Ovary (tissue), 9 donors: Measurements from ENCODE around the gene TRIM26. TPM values are rescaled to one million over a fixed set of nuclear protein-coding genes. Genes with fewer than 3 reads are reported as not detected.

Experiments
- DNase-seq, 5 donors: peaks; one replicate each; pipeline ENCODE4 v3.0.0-alpha.2; 2019 to 2020
- H3K27ac ChIP-seq, 2 donors: fragments of 200-600 bp; one replicate each; pipeline versions ENCODE4 v1.5.1 to v1.8.0; 2019 to 2022
- H3K27me3 ChIP-seq: fragments of 200-600 bp; one replicate; pipeline ENCODE4 v1.8.0; 2022
- H3K36me3 ChIP-seq: fragments of 200-600 bp; sonication (generic); one replicate; pipeline ENCODE4 v1.5.1; 2019
- H3K4me1 ChIP-seq: one replicate; pipeline ENCODE4 v1.8.1; 2013; ENCODE audit warnings: mild to moderate bottlenecking, moderate library complexity; ENCODE audit not compliant: insufficient read depth
- H3K4me3 ChIP-seq: fragments of 200-600 bp; sonication (generic); one replicate; pipeline ENCODE4 v1.5.1; 2017
- H3K9me3 ChIP-seq, 2 donors: fragments of 200-600 bp in 1 of 2; sonication (generic) in 1 of 2; one replicate each; pipeline versions ENCODE4 v1.5.1 to v1.8.1; 2013 to 2019; ENCODE audit warnings: mild to moderate bottlenecking in 1 of 2, moderate library complexity in 1 of 2
- CTCF ChIP-seq, 3 donors: fragments of 450-650 bp in 2 of 3; fragments of 200-600 bp in 1 of 3; IDR thresholded peaks; one replicate each; pipeline versions ENCODE4 v1.5.1 to v1.8.0; 2016 to 2022; ENCODE audit warnings: antibody characterized with exemption in 3 of 3, mild to moderate bottlenecking in 1 of 3
- EP300 ChIP-seq: sonication (generic); formaldehyde crosslinking; IDR thresholded peaks from one replicate; pipeline ENCODE4 v1.6.1; 2017; ENCODE audit warnings: antibody characterized with exemption
- POLR2A ChIP-seq: fragments of 450-650 bp; IDR thresholded peaks from one replicate; pipeline ENCODE4 v1.6.1; 2017; ENCODE audit warnings: antibody characterized with exemption, mild to moderate bottlenecking, moderate library complexity
- WGBS, 3 donors: extraction: QIAGEN DNeasy Blood & Tissue Kit in 1 of 3; methylation state at CpG; one replicate each; pipeline versions ENCODE4 v1.1.5 to v1.1.7; 2013 to 2017; 5-methylcytosine and 5-hydroxymethylcytosine counted together
- intact Hi-C, 4 donors: fragments of 100-400 bp; cut with DNase I; formaldehyde crosslinking; loops; one replicate each; pipeline versions ENCODE4 v1.11.0 to v1.15.1; 2022 to 2023
- polyA plus RNA-seq, 2 donors: library from polyadenylated mRNA; stranded (reverse); fragments of 200-250 nt in 1 of 2; fragments of 350-450 nt in 1 of 2; fragmentation: Illumina TruSeq in 1 of 2; extraction: RNeasy Lipid Tissue Mini Kit (QIAGEN cat#74804) in 1 of 2; gene quantifications; one replicate each; pipeline ENCODE4 v1.2.3, GENCODE V29; 2013 to 2014
- total RNA-seq, 7 donors: library from RNA; depleted of rRNA in 2 of 7; stranded (reverse); fragments of >200 nt in 2 of 7; fragmentation: NEBNext Ultra II Directional in 3 of 7; extraction: Animal tissue kit (Norgen Biotek cat#: 25700) in 3 of 7; gene quantifications; one replicate each; pipeline versions ENCODE4 v1.1.0 to v1.2.4, GENCODE V29; 2016 to 2023
- donor health status: DM: no; HTN: no; CAD: no; lungs with moderate emphysema.
- donor health status: DM: no; HTN: no; CAD: no.
- donor health status: Bipolar disorder and iron deficiency.
- donor health status: DM: yes; HTN: yes; CAD: no.
- donor health status: DM: no; HTN: no; CAD: no.
- donor health status: DM: yes; HTN: yes; CAD: no.

The TRIM26 gene
- total and polyA plus RNA-seq, 9 donors: 15.3 to 35.8 (median 29.0) TPM

- Histone ChIP-seq H3K9me3 (no peaks in the 10 kb centered on the region), H3K36me3 (no peaks in the 10 kb centered on the region), H3K27ac (no peak overlapping the region), H3K27me3 (no peaks in the 10 kb centered on the region), H3K4me3 (no peak overlapping the region), H3K4me1 (no peaks in the 10 kb centered on the region)
- no peak for DNase-seq
- intact Hi-C loops: no loop called here
- TF ChIP-seq EP300: no peak
- no peak for TF ChIP-seq POLR2A
- no peak for TF ChIP-seq CTCF (IDR thresholded peaks at IDR 0.05)
- 90 to 92% (median 90%) methylated on average over 7 of the region's 7 CpGs for WGBS, 3 donors
These were observed 21.1 kb downstream of the TRIM26 start for GRCh38 chr6:30192076-30192475.

- Histone ChIP-seq H3K27ac (no peak overlapping the region), H3K4me3 (no peak overlapping the region), H3K27me3 (no peaks in the 10 kb centered on the region), H3K4me1 (no peaks in the 10 kb centered on the region), H3K36me3 (no peaks in the 10 kb centered on the region), H3K9me3 (no peaks in the 10 kb centered on the region)
- intact Hi-C loops: no loop called here
- WGBS, 3 donors: 92% methylated on average over 5 of the region's 5 CpGs
- no peak for DNase-seq
- TF ChIP-seq EP300: no peak
- no peak for TF ChIP-seq CTCF (IDR thresholded peaks at IDR 0.05)
- TF ChIP-seq POLR2A: no peak
These were observed 24.7 kb downstream of the TRIM26 start for GRCh38 chr6:30188541-30188940.

- H3K9me3 ChIP-seq: no peaks in the 10 kb centered on the region
- H3K27ac ChIP-seq: no peak overlapping the region
- no peaks in the 10 kb centered on the region for H3K4me1 ChIP-seq
- intact Hi-C loops: no loop called here
- no peak overlapping the region for H3K4me3 ChIP-seq
- no peak for DNase-seq
- WGBS, 3 donors: 93 to 94% (median 93%) methylated on average over 20 of the region's 20 CpGs
- no peaks in the 10 kb centered on the region for H3K27me3 ChIP-seq
- no peak for TF ChIP-seq CTCF (IDR thresholded peaks at IDR 0.05)
- TF ChIP-seq POLR2A: no peak
- TF ChIP-seq EP300: no peak
- H3K36me3 ChIP-seq: no peaks in the 10 kb centered on the region
These were observed 27.2 kb downstream of the TRIM26 start for GRCh38 chr6:30185846-30186484.

GRCh38 chr6:30184417-30185031 is 28.7 kb downstream of the TRIM26 start:
- no peak overlapping the region for H3K27ac ChIP-seq
- DNase-seq: no peak
- 88 to 93% (median 92%) methylated on average over 5 of the region's 5 CpGs for WGBS, 3 donors
- H3K27me3 ChIP-seq: no peaks in the 10 kb centered on the region
- H3K36me3 ChIP-seq: no peaks in the 10 kb centered on the region
- intact Hi-C loops: no loop called here
- H3K9me3 ChIP-seq: no peaks in the 10 kb centered on the region
- TF ChIP-seq CTCF (IDR thresholded peaks at IDR 0.05): no peak
- TF ChIP-seq POLR2A: no peak
- no peak for TF ChIP-seq EP300
- no peaks in the 10 kb centered on the region for H3K4me1 ChIP-seq
- no peak overlapping the region for H3K4me3 ChIP-seq
